GM12891 (cell line): Measurements from ENCODE around the gene RAET1G.

Experiments
- PAX5 ChIP-seq: IDR thresholded peaks from 2 replicates; pipeline ENCODE4 v1.6.1; 2011; ENCODE audit warnings: low read length, moderate library complexity, mild to moderate bottlenecking; ENCODE audit not compliant: insufficient read depth, severe bottlenecking
- POLR2A ChIP-seq: IDR thresholded peaks from 2 replicates; pipeline ENCODE4 v1.6.1; 2011; ENCODE audit warnings: low read depth, low read length, control low read depth
- POLR2AphosphoS5 ChIP-seq: IDR thresholded peaks from 2 replicates; pipeline ENCODE4 v1.6.1; 2011; ENCODE audit warnings: low read depth, low read length, control low read depth
- TAF1 ChIP-seq: IDR thresholded peaks from 2 replicates; pipeline ENCODE4 v1.6.1; 2011; ENCODE audit warnings: low read depth, low read length, control low read depth

- no peak for TF ChIP-seq POLR2AphosphoS5
- no peak for TF ChIP-seq POLR2A
- no peak for TF ChIP-seq PAX5
- no peak for TF ChIP-seq TAF1
These were observed 10.5 kb upstream of the RAET1G start for GRCh38 chr6:149933461-149933860.
